ENCODE results near the gene TNRC6B. TPM values are rescaled to one million over a fixed set of nuclear protein-coding genes. Genes with fewer than 3 reads are reported as not detected.

TNRC6B gene
- total RNA-seq, 1 experiment from 2014 or later, result 62.7 TPM

DNA sequence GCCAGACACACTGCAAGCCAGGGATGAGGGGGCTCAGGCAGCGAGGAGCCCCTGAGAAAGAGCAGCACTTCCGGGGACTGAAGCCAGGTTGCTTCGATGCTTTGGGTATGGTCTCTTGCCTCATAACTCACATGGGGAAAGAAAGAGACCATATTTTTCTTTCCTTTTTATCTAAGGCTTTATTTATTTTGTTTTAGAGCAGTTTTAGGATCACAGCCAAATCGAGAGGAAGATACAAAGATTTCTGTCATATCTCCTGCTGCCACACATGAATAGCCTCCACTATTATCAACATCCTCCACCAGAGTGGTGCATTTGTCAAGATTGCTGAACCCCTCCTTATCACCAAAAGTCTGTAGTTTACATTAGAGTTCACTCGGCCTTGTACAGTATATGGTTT lies 144.3 kb downstream of the TNRC6B start:
- no peak for DNase-seq
- Histone ChIP-seq H3K9me3 (ENCODE audit: insufficient read depth, low read depth) (no peaks in the 10 kb centered on the region), H3K27ac (no peak overlapping the region), H3K4me1 (replicated peaks; ENCODE audit: insufficient read depth) (no peaks in the 10 kb centered on the region), H3K27me3 (ENCODE audit: insufficient read depth, low read depth) (no peaks in the 10 kb centered on the region), H4K20me1 (ENCODE audit: insufficient read depth) (0 out of 2 replicates have a peak, but pooled peaks cover 3% of the 10 kb centered on the region), H3K4me2 (no peak overlapping the region), H3K36me3 (ENCODE audit: low read depth) (peaks cover 17% of the 10 kb centered on the region; the same call in 1 of the 2 replicates), H2AFZ (no peak overlapping the region), H3F3A (ENCODE audit: insufficient read depth, low read depth) (no peaks in the 10 kb centered on the region), H3K4me3 (no peak overlapping the region), H3K79me2 (ENCODE audit: low read depth) (no peaks in the 10 kb centered on the region), H3K9me2 (ENCODE audit: insufficient read depth) (no peaks in the 10 kb centered on the region)
- intact Hi-C loops (cut with micrococcal nuclease; ENCODE audit: unreplicated experiment), result no loop called here
- TF ChIP-seq, protein P1, sequence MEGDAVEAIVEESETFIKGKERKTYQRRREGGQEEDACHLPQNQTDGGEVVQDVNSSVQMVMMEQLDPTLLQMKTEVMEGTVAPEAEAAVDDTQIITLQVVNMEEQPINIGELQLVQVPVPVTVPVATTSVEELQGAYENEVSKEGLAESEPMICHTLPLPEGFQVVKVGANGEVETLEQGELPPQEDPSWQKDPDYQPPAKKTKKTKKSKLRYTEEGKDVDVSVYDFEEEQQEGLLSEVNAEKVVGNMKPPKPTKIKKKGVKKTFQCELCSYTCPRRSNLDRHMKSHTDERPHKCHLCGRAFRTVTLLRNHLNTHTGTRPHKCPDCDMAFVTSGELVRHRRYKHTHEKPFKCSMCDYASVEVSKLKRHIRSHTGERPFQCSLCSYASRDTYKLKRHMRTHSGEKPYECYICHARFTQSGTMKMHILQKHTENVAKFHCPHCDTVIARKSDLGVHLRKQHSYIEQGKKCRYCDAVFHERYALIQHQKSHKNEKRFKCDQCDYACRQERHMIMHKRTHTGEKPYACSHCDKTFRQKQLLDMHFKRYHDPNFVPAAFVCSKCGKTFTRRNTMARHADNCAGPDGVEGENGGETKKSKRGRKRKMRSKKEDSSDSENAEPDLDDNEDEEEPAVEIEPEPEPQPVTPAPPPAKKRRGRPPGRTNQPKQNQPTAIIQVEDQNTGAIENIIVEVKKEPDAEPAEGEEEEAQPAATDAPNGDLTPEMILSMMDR (conservative IDR thresholded peaks at IDR 0.05), result no peak
- TF ChIP-seq EZH2 (IDR thresholded peaks at IDR 0.05; ENCODE audit: low read depth), result no peak
- POLR2A ChIA-PET (ENCODE audit: unreplicated experiment), result interaction anchor here (0.5 kb wide), 1 partner anchor 951 kb away, joined by 4 read pairs; no protein-coding TSS in a partner anchor
- BruUV-seq (replicated peaks), result no TSS peak
- CTCF ChIA-PET, result no interaction called here

DNA sequence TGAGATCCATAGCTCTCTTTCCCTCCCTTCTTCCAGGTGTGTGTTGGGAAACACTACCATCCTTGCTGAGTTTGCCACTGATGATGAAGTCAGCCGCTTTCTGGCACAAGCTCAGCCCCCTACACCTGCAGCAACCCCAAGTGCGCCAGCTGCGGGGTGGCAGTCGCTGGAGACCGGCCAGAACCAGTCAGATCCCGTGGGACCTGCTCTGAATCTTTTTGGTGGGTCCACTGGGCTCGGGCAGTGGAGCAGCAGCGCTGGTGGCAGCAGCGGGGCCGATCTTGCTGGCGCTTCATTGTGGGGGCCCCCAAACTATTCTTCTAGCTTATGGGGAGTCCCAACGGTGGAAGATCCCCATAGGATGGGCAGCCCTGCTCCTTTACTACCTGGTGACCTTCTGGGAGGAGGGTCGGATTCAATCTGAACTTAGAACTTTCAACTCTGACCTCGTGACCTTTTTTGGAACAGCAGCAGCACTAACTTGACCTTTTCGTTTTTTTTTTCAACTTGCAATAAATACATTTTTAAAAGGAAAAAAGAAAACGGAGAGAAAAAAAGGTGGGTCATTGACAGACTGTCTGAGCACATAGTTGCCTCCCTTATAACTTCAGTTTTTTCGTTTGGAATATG lies 145.2 kb downstream of the TNRC6B start:
- no peaks in the 10 kb centered on the region for H3K9me2 ChIP-seq (ENCODE audit: insufficient read depth)
- no TSS peak for BruUV-seq (replicated peaks)
- no peak overlapping the region for H2AFZ ChIP-seq
- peaks cover 17% of the 10 kb centered on the region; the same call in 1 of the 2 replicates for H3K36me3 ChIP-seq (ENCODE audit: low read depth)
- H3K4me2 ChIP-seq, result no peak overlapping the region
- DNase-seq, result no peak
- no peaks in the 10 kb centered on the region for H3K27me3 ChIP-seq (ENCODE audit: insufficient read depth, low read depth)
- no peak for TF ChIP-seq EZH2 (IDR thresholded peaks at IDR 0.05; ENCODE audit: low read depth)
- TF ChIP-seq, protein P1 (conservative IDR thresholded peaks at IDR 0.05), result no peak
- H3K4me1 ChIP-seq (replicated peaks; ENCODE audit: insufficient read depth), result no peaks in the 10 kb centered on the region
- H4K20me1 ChIP-seq (ENCODE audit: insufficient read depth), result 0 out of 2 replicates have a peak, but pooled peaks cover 3% of the 10 kb centered on the region
- ChIA-PET POLR2A (ENCODE audit: unreplicated experiment) (no interaction called here), CTCF (no interaction called here)
- intact Hi-C loops (cut with micrococcal nuclease; ENCODE audit: unreplicated experiment), result no loop called here
- H3K27ac ChIP-seq, result no peak overlapping the region
- H3K79me2 ChIP-seq (ENCODE audit: low read depth), result no peaks in the 10 kb centered on the region
- H3K9me3 ChIP-seq (ENCODE audit: insufficient read depth, low read depth), result no peaks in the 10 kb centered on the region
- no peaks in the 10 kb centered on the region for H3F3A ChIP-seq (ENCODE audit: insufficient read depth, low read depth)
- no peak overlapping the region for H3K4me3 ChIP-seq

- Histone ChIP-seq H3K27ac (no peak overlapping the region), H3F3A (ENCODE audit: insufficient read depth, low read depth) (no peaks in the 10 kb centered on the region), H3K79me2 (ENCODE audit: low read depth) (no peaks in the 10 kb centered on the region), H3K4me2 (no peak overlapping the region), H3K4me1 (replicated peaks; ENCODE audit: insufficient read depth) (no peaks in the 10 kb centered on the region), H3K27me3 (ENCODE audit: insufficient read depth, low read depth) (no peaks in the 10 kb centered on the region), H3K4me3 (no peak overlapping the region), H4K20me1 (ENCODE audit: insufficient read depth) (0 out of 2 replicates have a peak, but pooled peaks cover 3% of the 10 kb centered on the region), H2AFZ (no peak overlapping the region), H3K36me3 (ENCODE audit: low read depth) (peaks cover 17% of the 10 kb centered on the region; the same call in 1 of the 2 replicates), H3K9me2 (ENCODE audit: insufficient read depth) (no peaks in the 10 kb centered on the region), H3K9me3 (ENCODE audit: insufficient read depth, low read depth) (no peaks in the 10 kb centered on the region)
- intact Hi-C loops (cut with micrococcal nuclease; ENCODE audit: unreplicated experiment), result no loop called here
- ChIA-PET POLR2A (ENCODE audit: unreplicated experiment) (no interaction called here), CTCF (no interaction called here)
- no TSS peak for BruUV-seq (replicated peaks)
- DNase-seq, result no peak
- no peak for TF ChIP-seq EZH2 (IDR thresholded peaks at IDR 0.05; ENCODE audit: low read depth)
- TF ChIP-seq, protein P1 (conservative IDR thresholded peaks at IDR 0.05), result no peak
Observed at GRCh38 chr22:40323681-40324171, 146.0 kb downstream of the TNRC6B start.

Data from PC-9 (cell line).